Stimulated activated CD4-positive, alpha-beta T cell treated with anti-CD3 and anti-CD28 coated beads, Interleukin-15, amount 100 ng/mL, for 48 hours (primary cell): Measurements from ENCODE around the gene CYTH4.

Source experiments
- DNase-seq, 2 donors: peaks; one replicate each; pipeline ENCODE4 v3.0.0-alpha.2; 2020; ENCODE audit warnings: low read depth in 2 of 2

Gene CYTH4

DNA sequence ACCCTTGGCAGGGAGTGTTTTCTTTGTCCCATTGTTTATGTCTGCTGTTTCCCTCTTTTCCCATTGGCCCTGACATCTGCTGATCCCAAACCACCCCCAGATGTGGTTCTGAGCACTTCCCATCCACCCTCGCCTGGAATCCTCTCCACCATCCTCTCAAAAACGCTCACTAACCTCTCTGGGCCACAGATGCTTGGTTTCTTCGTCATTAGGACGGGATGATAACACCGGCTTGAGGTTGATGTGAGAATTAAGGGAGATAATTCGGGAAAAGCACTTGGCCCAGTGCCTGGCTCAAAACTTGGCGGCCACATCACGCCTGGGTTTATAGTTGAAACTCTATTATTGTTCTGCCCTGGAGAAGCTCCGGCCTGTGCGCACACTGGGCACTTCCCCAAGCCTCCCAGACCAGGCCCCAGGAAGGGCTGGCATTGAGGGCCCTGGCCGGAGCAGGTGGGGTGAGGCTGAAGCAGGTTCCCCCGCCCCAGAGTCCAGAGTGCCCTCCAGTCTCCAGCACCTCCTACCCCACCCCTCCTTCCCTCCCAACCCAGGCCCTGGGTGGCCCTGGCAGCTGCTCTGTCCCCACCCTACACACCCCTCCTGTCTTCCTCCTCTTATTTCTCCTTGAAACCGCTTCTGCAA lies 63.7 kb downstream of the CYTH4 start:
- DNase-seq: no peak

DNA sequence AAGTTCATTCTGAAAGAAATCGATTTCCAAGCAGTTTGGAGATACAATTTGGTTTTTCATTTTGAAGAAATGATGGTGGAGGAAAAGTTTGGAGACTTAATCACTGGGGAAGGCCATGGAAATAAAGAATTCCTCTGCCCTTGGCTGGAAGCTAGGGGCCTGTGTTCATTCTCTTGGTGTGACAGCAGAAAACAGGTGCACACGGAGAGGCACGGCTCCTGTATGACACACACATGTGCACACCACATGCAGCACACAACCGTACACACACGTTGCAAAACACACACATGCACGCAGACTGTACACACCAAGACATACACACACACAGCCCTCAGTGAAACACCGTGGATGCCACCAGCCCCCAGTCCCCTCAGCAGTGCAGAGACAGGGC lies 64.2 kb downstream of the CYTH4 start:
- no peak for DNase-seq

GRCh38 chr22:37349043-37349814 lies 66.9 kb downstream of the CYTH4 start:
- DNase-seq: no peak

GRCh38 chr22:37351232-37351631 lies 68.9 kb downstream of the CYTH4 start:
- DNase-seq: no peak

GRCh38 chr22:37352481-37352880 lies 70.2 kb downstream of the CYTH4 start:
- DNase-seq: no peak

DNA sequence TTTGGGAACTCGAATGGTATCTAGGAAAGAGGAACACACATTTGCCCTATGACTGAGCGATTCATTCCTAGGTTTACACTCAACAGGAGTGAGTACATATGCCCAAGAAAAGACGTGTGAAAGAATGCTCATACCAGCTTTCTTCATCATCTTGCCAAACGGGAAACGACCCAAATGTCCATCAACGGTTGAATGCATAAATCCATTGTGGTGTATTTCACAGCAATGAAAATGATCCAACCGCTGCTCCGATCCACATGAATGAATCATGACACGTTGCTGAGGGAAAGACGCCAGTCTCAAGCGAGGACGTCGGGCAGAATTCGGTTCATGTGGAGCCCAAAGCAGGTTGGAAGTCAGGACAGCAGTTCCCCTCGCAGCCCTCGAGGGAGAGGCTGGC lies 71.5 kb downstream of the CYTH4 start:
- no peak for DNase-seq

GRCh38 chr22:37354261-37354660 lies 72.0 kb downstream of the CYTH4 start:
- DNase-seq: no peak

GRCh38 chr22:37354670-37355069 lies 72.4 kb downstream of the CYTH4 start:
- no peak for DNase-seq

- DNase-seq: no peak
Observed at GRCh38 chr22:37355174-37355573, 72.9 kb downstream of the CYTH4 start.

GRCh38 chr22:37356922-37357321 lies 74.6 kb downstream of the CYTH4 start:
- no peak for DNase-seq

DNA sequence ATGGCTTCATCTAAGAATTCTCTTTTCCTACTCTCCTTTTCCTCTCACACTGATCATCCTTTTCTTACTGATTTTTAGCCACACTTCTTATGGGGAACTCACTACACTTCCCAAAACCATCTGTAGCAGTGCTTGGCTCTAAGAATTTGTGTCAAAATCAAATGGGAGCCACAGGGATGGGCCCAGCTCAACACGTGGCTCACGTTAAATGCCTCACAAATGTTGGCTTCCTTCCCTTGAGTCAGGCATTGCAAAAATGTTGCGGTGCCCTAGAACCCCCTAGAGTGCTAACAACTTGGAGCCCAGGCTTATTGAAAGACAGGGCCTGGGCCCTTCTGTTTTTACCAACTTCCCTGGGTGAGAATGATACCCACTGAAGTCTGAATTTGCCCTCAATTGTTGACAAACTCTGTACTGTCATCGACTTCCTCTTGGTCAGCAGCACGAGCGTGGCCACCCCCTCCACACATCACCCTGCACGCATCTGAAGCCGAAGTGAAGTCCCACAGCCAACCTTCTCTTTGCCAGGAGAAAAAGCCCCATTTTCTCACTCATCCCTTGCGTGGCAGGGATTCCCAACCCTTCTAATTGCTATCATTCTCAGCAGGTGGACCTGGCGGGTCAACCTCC lies 75.3 kb downstream of the CYTH4 start:
- no peak for DNase-seq

- no peak for DNase-seq
Observed at GRCh38 chr22:37358386-37358785, 76.1 kb downstream of the CYTH4 start.

- DNase-seq: no peak
Observed at GRCh38 chr22:37358917-37359316, 76.6 kb downstream of the CYTH4 start.

DNA sequence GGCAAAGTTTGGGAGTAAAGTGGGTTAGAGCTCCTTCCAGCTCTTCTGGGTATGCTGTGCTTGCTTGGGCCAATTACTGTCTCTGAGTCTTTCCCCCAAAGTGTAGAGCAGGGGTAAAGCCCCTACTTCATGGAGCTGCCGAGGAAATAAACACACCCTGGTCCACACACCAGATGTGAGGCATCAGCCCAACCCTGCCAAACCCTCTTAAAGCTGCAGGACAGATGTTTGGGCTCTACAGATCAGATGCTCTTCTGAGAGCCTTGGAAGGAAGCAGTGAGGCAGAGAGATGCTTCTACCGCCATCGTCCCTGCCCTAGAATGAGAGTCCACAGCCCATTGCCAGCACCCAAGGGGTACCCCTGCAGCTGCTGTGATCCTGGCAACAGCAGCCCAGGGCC lies 80.3 kb downstream of the CYTH4 start:
- DNase-seq: no peak

GRCh38 chr22:37363261-37363992 lies 81.1 kb downstream of the CYTH4 start:
- no peak for DNase-seq
